SK-N-SH (cell line): ENCODE measurements around the gene GRIK1.
"Not testable (repeated sequence)": the region's sequence is repeated elsewhere in the genome, so short reads cannot be mapped to it uniquely, and the experiment has no call there.

ENCODE experiments used
- CHD2 ChIP-seq: fragments of 150-350 bp; IDR thresholded peaks from 2 replicates; pipeline ENCODE4 v1.6.1; 2018; ENCODE audit warnings: low read length; ENCODE audit not compliant: partially characterized antibody
- ELF1 ChIP-seq: IDR thresholded peaks from 2 replicates; pipeline ENCODE4 v1.4.0; 2012
- EP300 ChIP-seq, 2 experiments: IDR thresholded peaks; 2 replicates each; pipeline versions ENCODE4 v1.4.0 to v1.6.1; 2012; ENCODE audit warnings: borderline replicate concordance in 1 of 2, low read depth in 1 of 2, low read length in 1 of 2
- POLR2AphosphoS5 ChIP-seq: IDR thresholded peaks from 2 replicates; pipeline ENCODE4 v1.6.1; 2012; ENCODE audit warnings: low read depth, low read length
- TF ChIP-seq, protein P1 (sequence below): IDR thresholded peaks from 2 replicates; pipeline ENCODE4 v1.4.0; 2012; ENCODE audit warnings: low read depth, borderline replicate concordance

DNA sequence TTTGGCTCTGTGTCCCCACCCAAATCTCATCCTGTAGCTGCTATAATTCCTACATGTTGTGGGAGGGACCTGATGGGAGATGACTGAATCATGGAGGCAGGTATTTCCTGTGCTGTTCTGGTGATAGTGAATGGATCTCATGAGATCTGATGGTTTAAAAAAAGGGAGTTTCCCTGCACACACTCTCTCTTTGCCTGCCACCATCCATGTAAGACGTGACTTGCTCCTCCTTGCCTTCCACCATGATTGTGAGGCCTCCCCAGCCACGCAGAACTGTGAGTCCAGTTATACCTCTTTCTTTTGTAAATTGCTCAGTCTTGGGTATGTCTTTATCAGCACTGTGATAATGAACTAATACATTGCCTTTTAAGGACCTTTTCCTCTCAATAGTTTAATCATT is 18.2 kb upstream of the GRIK1 start:
- not testable (repeated sequence) for TF ChIP-seq CHD2; POLR2AphosphoS5; ELF1; EP300 (IDR thresholded peaks at IDR 0.05; ENCODE audit: borderline replicate concordance in 1 of 2, low read depth in 1 of 2, low read length in 1 of 2)
- TF ChIP-seq, protein P1, sequence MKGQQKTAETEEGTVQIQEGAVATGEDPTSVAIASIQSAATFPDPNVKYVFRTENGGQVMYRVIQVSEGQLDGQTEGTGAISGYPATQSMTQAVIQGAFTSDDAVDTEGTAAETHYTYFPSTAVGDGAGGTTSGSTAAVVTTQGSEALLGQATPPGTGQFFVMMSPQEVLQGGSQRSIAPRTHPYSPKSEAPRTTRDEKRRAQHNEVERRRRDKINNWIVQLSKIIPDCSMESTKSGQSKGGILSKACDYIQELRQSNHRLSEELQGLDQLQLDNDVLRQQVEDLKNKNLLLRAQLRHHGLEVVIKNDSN, result not testable (repeated sequence)
